ENCODE results near the gene CDH2.

Gene CDH2

DNA sequence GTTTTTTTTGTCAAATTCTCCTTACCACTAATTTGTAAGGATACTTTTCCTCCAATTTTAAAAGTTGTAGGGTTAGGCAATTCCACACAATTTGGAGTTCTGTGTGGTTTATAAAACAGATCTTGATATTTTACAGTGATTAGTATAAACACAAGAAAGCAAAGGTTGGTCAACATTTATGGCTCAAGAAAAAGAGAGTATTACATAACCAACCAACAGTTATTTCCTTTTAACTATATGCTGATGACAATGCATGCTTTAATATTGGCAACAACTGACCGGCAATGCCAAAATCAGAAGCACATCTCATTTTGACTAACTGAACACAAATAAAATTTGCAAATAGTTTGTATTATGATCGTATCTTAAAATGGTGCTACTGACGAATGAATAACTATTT is 137.2 kb downstream of the CDH2 start:
- DNase-seq, result no peak

DNA sequence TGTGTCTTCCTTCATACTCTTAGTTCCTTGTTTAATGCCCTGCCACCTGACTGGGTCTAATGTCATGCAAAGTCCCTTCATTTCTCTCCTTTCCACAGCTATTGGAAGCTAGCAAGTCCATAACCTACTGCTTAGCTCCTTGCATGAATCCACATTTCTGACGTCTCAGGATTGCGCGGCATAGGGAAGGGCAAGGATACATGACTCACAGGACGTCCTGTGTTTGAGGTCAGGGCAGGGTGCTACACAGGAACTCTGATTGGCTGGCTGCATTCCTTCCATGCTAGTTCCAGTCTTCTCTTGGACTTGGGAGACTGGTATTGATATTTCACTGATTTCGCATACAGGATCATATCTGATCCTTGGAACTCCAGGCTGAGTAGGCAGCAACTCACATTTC is 137.9 kb downstream of the CDH2 start:
- no peak for DNase-seq

DNA sequence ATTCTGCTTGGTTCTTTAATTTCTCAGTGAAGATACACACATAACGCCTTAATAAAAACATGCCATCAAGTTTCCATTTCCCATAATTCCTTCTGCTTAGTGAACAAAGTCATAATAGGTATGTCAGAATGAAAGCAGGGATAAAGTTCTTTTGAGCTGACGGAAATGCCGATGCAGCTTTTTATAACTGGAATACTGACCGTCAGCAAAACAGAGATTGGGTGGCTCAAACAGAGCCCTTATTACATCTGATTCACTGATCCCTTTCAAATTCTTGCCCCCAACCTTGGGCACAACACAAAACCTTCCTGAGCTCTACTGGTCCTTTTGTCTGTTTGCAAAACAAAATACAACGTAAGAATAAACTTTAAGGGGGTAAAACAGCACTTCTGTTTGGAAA is 140.4 kb downstream of the CDH2 start:
- no peak for DNase-seq

DNA sequence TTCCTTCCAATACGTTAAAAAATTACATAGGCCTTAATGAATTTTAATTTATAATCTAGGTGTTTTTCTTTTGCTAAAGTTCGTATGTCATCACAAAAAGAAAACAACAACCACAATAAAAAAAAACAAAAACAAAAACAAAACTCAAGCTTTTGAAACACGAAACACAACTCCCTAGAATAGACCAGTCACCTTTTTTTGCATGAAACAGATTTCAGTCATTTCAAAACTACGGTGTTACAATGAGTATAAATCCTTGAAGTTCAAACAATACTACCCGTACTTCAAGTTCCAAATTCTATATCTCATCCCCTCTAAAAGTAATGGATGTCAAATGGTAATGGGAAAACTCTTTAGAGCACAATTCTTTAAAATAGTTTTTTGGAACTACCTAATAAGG is 142.4 kb downstream of the CDH2 start:
- no peak for DNase-seq

DNA sequence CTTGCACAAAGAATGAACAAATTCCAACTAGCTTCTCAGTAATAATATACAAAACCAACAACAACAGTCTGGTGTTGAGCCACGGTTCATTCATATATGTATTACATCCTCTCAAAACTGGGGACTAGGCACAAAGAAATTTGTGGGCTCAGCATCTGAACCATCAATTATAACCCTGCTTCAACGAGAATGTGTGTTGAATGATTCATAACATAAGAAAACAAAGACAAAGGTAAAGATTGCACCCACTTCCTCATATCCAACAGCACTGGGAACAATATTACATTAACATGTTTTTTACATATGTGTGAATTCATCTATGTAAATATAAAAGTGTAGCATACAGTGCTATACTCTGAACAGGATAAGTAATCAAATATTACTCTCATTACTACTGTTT is 144.8 kb downstream of the CDH2 start:
- no peak for DNase-seq

DNA sequence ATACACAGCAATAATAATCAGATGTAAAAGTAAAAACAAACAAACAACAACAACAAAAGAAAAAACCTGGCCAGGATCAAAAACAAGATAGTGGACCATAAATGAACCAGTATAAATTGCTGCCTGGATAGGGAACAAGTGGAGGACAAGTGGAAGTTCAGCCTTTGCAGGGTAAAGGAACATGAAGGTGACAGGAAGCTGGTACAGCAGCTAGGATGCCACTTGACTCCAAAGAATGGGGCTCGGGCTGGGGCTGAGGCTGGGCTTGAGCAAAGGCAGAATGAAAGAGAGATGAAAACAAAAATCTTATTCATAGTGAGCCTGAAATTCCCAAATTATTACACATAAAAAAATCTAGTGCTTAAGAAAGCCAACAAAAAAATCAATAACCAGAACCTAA is 146.5 kb downstream of the CDH2 start:
- no peak for DNase-seq

DNA sequence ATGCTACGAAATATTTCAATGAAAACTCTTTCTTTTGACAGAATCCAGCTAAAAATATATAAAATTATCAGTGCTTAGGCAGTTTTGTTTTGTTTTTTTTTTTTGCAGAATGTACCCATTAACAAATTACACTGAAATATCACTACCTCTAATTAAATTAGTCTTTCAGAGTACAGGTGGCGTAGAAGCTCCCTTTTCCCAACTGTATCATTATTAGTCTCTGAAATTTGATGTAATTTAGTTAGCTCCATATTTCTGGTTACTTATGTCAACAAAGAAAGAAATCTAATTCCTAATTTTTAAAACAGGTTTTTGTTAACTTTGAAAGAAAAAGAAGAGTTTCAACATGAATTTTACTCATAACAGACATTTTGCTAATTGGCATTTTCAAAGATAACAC is 149.2 kb downstream of the CDH2 start:
- DNase-seq, result no peak

DNA sequence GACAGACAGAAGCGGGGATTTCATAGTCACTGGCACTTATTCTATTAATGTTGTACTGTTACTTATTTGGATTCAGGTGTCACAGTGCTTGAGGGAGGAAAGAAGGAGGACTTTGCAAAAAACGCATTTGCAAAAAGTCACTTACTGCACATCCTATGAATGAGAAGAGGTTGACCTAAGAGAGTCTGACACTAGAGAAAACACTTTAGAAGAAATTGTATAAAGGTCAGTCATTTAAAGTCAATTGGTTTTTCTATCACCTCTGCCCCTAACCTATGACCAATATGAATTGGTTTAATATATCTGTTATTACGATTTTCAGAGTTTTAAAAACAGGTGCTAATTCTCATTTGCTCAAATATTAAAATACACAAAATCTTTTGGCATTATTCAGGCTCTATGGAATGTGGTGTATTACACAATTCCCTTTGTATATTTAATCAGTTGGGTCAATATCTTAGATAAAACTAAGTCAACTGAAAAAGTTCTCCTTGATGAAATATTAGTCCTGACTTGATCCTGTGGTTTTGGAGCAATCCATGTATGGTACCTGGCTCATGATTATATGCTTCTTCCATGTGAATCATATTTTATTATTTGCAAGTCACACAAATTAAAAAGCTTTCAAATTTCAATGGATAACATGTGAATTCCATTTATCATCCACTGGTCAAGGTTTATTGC is 157.4 kb downstream of the CDH2 start:
- no peak for DNase-seq

DNA sequence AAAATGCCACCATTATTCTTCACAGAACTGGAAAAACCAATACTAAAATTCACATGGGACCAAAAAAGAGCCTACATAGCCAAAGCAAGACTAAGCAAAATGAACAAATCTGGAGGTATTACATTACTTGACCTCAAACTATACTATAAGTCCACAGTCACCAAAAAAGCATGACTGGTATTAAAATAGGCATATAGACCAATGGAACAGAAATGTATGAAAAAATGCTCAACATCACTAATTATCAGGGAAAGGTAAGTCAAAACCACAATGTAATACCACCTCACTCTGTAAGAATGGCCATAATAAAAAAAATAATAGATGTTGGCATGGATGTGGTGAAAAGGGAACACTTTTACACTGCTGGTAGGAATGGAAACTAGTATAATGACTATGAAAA is 158.6 kb downstream of the CDH2 start:
- no peak for DNase-seq

DNA sequence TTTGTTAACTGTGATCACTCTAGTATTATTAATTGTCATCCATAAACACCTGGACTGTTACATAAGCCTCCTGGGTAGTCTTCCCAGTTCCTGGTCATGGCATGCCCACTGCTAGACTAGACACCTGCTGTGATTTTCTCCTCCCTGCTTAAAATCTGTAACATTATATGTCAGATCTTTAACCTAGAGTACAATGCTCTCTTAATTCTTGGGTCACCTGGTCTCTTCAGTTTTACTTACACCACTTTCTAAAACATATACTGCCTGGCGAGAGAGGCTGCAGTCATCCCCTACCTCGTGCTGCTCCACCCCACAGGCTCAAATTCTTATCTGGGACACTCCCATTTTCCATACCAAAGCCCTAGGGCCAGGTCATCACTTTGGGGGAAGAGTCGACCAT is 161.3 kb downstream of the CDH2 start:
- DNase-seq, result no peak

DNA sequence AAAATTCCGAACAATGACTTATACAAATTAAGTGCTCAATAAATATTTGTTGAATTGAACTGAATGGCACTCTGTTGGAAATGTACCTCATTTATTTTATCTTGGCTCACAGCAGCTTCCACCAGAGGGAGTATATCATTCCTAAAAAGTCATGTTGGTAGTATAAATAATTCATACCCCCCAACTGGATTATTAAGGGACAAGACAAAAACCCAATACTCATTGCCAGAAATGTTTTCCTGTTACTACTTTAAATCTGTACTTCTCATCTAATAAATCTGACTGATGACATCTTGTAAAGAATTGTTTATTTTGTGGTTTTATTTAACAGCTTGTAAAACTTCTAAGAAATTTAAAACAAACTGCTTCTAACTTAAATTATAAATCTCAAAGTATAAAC is 163.9 kb downstream of the CDH2 start:
- DNase-seq, result peak in 1 of 2 experiments; percentile 37

DNA sequence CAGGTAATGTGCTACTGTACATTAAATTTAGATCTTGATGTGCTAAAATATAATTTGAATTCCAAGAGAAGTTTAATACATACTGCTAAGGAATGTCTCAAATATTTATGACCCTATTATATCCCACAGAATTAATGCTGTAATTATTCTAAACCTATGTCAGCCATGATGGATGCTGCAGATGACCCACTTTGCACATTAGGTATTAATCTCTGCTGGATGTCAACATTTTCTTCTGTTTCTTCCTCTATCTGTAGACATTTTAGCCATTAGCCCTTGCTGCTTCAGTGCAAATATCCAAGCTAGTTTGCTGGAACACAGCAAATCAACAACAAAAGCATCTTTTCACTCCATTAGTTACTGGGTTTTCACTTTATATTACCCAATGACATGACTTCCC is 164.6 kb downstream of the CDH2 start:
- DNase-seq, result no peak

DNA sequence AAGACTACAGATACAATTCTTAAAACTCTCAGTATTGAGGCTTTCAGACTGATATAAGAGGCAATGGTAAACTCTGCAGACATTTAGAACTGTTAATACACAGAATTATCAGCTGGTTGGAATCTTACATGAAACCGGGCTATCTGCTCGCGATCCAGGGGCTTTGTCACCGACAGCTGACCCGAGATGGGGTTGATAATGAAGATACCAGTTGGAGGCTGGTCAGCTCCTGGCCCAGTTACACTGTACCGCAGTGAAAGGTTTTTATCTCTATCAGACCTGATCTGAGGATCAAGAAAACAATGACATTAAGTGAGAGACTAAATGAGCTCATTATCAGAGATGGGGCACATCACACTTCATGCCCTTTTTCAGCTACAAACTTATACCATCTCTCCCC is 167.3 kb downstream of the CDH2 start:
- no peak for DNase-seq

DNA sequence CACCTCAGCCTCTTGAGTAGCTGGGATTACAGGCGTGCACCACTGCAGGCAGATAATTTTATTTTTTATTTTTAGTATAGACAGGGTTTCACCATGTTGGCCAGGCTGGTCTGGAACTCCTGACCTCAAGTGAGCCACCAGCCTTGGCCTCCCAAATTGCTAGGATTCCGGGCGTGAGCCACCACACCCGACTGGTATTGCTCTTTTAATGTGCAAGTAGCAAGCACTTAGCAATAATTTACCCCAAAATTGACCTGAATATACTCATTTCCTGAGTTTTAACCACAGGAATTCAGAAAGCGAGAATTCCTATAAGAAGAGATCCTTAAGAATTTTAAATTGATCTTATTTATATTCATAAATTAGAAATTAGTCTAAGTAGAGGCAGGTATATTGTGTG is 169.1 kb downstream of the CDH2 start:
- DNase-seq, result no peak

DNA sequence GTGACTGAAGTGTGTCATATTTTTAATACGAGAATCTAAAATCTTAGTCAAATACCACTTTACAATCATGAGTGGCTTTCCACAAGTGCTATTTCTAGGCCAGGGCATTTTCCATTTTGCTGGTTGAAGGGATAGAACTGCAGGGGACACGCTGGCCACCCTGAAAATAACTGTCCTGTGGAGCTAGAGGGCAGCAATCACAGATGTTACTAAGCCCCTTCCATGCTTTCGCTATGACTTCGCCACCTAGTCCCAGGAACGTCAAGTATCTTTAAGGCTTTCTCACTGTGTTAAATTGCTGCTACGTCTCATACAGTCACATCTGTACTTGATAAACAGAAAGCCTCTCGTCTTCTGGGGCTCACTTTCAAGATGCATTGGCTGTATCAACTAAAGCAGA is 171.8 kb downstream of the CDH2 start:
- DNase-seq, result no peak

DNA sequence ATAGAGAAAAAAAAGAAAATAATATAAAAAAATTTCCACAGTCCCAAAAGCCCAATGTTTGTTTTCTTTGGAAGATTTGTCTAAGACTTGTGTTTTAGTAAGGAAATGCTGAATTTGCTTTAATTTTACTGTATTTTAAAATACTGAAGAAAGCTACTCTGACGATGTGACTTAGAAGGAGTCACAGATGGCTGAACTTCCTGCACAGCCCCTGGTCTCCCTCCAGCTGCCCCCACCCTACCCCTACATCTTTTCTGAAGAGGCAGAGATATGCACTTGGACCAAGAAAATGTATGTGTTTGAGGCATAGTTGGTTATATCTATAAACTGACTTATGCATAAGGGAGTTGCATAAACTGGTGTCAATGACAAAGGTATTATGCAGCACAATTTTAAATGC is 172.3 kb downstream of the CDH2 start:
- DNase-seq, result no peak

DNA sequence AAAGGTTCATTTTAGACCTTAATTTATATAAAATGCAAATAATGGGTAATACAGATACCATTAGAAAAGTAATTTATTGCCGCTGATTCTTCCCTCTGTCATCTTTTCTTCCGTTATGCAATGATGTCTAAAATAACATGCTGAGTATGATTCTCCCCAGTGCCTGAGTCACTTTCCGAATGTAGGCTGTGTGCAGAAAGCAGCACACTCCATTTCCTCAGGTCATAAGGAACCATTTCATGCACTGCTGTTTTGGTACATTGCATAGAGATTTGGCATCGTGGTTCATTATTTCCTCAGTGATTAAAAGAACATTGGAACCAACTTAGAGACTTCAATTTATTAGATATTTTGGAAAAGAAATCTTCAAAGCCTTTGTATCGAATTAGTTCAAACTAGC is 173.5 kb downstream of the CDH2 start:
- DNase-seq, result no peak

DNA sequence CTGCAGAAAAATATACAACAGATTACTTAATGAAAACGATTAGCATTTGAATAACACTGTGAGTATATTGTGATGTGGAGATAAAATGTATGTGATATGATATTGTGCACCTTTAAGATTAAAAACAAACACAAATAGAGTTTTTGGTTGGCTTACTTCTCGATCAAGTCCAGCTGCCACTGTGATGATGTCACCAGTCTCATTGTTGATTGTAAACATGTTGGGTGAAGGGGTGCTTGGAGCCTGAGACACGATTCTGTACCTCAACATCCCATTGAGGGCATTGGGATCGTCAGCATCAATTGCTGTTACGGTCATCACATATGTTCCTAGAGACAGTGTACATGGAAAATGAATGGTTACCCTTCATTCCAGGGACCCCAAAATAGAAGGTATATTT is 174.1 kb downstream of the CDH2 start:
- no peak for DNase-seq

DNA sequence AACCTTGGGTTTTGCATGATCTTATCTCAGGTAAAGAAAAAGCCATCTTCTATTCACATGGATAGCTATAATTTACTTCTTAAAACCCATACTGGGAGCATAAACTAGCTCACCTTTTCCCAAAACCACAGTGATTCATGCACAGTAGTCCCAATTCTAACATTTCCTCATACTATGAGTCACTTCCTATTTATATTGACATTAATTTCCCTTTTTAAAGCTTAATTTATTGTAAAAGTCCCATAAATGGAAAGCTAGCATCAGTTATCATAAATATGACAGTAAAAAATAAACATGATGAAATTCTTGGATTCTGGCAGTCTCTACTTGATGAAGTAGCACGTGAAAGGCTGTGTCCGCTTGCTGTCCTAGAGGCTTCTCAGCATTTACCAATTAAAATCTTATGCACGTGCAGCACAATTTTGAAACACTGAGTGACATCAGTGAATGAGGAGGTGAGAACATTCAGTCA is 180.1 kb downstream of the CDH2 start:
- no peak for DNase-seq

DNA sequence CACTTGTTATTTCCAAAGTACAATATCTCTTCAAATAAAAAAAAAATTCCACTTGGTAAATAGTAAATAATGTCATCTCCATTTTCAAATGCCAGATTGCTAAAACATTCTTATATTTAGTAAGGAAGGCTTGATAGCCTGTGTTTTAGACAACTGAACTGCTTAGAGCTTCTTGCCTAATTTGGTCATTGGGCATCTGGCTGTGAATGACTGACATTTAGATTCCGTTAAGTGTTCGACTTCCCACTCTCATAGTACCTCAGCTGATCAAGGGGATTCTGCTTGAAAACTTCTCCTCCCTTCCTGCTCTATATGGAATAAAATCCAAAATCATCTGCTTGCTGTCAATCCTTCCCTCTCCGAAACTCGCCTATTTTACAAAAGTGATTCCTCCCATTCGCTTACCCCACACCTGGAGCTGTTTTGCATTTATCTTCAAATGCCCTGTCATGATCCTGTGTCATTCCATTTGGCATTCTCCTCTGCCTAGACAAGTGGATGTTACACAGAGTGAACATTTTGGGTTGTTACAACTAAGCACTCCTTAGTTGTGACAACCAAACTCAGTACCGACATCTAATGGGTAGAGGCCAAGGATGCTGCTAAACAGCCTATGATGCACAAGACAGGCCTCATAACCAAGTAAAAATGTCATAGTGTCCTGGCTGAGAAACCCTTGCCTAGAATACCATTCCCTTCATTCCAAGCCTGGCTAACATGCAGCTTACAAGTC is 181.0 kb downstream of the CDH2 start:
- no peak for DNase-seq

DNA sequence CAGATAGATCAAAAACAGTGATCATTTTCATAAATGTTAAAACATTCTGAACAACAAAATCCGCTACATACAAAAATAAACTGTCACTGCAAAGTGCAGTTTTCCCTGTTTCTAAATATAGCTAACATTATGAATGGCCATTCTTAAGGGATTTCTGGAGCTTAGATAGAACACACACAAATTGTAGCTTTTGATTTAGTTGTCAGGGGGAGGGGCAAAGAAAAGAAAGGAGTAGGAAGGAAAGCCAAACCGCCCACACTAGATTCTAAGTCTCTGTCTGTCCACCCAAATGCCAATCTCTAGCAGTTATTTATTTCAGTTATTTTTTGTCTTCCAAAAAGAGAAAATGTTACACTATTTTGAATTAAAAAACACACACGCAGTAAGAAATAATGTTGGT is 182.4 kb downstream of the CDH2 start:
- no peak for DNase-seq

DNA sequence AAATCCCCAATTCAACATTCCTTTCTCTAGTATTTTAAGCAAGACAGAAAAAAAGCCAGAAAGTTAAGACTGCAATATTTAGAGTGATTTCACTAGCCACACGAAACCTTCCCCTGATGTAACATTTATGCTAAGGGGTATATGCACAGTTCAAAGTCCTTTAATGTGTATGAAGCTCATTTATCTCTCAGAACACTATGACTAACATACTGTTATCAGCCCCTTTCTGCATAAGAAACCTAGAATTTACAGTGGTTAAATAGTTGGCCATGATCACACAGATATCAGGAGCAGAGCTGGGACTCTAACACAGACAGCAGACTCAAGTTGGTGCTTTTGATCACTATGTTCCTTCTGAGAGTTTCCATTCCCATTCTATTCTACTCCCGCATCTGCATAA is 185.5 kb downstream of the CDH2 start:
- no peak for DNase-seq

DNA sequence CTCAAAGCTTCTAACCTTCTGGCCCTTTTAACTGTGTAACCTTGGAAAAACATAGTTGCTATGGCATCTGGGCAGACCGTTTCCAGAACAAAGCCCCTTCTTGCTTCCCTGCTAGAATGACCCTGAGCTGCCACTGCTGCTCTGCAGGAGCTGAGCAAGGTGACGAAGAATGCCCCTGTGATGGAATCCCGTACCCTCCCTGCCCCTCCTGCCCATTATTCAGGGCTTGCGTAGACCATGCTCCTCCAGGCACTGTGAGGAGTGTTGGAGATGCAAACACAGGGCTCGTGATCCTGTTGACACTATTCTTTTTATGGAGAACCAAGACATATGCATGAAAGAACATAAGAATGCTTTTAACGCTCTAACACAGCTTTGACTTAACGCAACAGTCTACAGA is 191.1 kb downstream of the CDH2 start:
- no peak for DNase-seq

DNA sequence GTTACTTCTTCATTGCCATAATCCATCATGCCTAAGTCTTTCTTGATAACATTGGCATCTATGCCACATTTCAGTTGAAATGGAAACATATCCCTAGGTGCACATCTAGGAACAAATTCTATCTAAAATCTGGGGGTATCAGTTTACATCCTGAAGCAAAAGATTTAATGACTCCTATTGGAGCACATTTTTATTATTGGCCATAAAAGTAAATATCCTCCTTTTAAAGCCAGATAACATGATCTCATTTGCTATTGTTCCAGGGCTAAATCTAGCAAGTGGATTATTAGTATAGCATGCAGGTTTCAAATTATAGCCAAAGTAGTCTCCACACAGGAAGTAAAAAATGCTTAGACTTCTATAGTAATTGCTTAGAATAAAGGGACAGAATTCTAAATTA is 193.2 kb downstream of the CDH2 start:
- DNase-seq, result no peak

DNA sequence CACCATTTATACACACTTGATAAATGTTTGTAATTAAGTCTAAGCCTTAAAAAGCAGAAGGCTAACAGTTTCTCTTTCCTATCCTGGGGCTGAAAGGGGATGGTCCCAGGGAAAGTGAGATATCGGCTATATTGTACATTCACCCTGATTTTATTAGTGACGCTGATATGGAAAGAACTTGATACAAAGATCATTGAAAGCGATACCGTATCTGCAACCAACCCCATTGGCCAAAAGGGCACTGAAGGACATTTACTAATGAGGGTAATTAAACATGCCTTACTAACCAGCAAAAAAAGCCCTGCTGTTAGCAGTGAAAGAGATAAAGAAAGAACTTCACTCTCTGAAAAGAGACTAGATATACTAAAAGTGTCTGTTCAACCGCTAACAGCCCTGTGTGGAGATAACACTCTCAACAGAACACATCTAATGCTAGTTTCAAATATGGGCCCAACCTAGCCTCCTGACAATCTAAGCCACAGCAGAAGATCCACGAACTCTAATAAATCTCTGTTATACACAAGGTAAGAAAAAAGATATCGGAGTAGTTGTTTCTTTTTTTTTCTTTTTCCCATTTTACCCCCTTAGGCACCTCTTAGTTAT is 200.0 kb downstream of the CDH2 start:
- DNase-seq, result no peak

Data from NCI-H446 (cell line).